IPS DF 4.7 (cell line): ENCODE data around the gene FASTKD2.

Experiments used
- DNase-seq: peaks from one replicate; pipeline ENCODE4 v3.0.0-alpha.2; 2013; ENCODE audit warnings: low spot score; ENCODE audit errors: extremely low read depth

The FASTKD2 gene

GRCh38 chr2:206765242-206766056, at the start of gene FASTKD2, which contains the start of gene MDH1B:
Gene FASTKD2 (plus strand): TSS chr2:206765606. CDS start chr2:206766694, 1,088 bp downstream.
Gene MDH1B (minus strand): TSS chr2:206765328. CDS start chr2:206765271, 57 bp downstream.
- DNase-seq, result peak; percentile 71

DNA sequence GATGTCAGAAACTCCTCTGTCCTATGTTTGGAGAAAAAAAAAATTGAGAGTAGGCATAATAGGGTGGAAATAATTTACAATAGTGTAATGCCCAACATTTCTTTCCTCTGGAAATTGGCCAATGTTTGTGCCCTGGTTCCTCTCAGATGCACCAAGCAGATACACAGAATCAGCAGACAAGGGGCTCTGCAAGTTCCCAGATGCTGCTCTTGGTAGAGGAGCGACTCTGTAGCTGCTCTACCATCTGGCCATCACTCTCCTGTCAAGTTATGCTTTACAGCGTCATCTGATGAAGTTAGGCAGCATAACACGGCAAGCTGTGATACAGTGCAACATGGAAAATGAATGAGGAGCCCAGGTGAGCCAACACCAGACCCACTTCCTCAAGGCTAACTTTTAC, 48.8 kb upstream of the FASTKD2 start:
- no peak for DNase-seq

GRCh38 chr2:206718296-206718695, 47.1 kb upstream of the FASTKD2 start, which contains the start of gene DYTN:
Gene DYTN (minus strand): TSS chr2:206718396. CDS start chr2:206718279, 117 bp downstream.
- DNase-seq, result no peak

GRCh38 chr2:206721256-206721920, 44.0 kb upstream of the FASTKD2 start:
- no peak for DNase-seq

- DNase-seq, result no peak
These were observed 42.1 kb upstream of the FASTKD2 start for GRCh38 chr2:206723288-206723687.

DNA sequence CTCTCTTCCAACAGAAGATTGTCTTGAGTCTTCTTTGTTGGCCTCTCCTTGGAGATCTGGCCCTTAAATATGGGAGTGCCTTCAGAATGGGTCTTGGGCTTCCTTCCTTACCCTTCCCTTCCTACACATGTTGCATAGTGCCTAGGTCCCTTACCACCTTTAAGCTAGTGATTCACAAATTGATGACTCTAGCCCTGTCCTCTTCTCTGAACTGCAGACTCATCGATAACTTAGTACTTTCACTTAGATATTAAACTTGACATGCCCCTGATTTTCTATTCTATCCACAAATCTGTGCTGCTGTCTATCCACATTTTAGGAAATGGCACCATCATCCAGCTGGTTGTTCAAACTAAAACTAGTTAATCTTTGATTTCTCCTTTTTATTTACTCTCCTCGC, 38.1 kb upstream of the FASTKD2 start:
- DNase-seq, result no peak

- DNase-seq, result no peak
These were observed 36.9 kb upstream of the FASTKD2 start for GRCh38 chr2:206728277-206729199.

- no peak for DNase-seq
These were observed 32.1 kb upstream of the FASTKD2 start for GRCh38 chr2:206733341-206733740.

GRCh38 chr2:206736935-206737334, 28.5 kb upstream of the FASTKD2 start:
- no peak for DNase-seq

DNA sequence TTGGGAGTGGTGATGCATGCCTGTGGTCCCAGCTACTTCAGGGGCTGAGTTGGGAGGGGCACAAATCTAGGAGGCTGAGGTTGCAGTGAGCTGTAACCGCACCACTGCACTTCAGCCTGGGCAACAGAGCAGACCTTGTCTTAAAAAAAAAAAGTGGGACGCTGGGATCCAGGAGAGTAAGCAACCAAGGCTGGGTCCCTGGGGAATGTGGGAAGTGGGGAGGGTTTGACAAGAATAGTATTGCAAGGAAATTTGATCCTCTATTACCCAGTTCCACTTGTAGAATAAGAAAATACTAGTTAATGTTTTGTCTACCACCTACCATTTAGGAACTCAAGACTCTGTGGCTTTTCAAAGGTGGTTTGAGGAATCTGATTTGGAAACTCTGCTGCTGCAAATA, 26.1 kb upstream of the FASTKD2 start:
- no peak for DNase-seq

DNA sequence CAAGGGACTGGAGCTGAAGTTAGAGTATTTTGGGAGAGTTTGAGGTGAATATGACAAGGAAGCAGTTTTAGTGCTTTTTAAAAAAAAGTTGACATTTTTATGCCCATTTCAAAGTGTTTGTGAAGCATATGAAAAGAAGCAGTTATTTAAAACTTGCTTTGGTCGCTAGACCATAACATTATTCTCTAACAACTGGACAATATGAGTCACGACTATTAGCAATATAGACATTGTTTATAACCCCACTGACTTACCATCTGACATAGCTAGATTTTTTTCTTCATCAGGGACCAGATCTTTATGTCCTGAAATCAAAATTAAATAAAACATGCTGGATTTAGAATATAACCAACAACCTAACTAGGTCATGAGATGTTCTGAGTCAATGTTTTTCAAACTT, 24.6 kb upstream of the FASTKD2 start:
- no peak for DNase-seq

GRCh38 chr2:206756816-206757215, 8.6 kb upstream of the FASTKD2 start:
- no peak for DNase-seq

- no peak for DNase-seq
These were observed 649 bp upstream of the FASTKD2 start for GRCh38 chr2:206764673-206765241.

- DNase-seq, result no peak
These were observed 888 bp downstream of the FASTKD2 start for GRCh38 chr2:206766057-206766930.

DNA sequence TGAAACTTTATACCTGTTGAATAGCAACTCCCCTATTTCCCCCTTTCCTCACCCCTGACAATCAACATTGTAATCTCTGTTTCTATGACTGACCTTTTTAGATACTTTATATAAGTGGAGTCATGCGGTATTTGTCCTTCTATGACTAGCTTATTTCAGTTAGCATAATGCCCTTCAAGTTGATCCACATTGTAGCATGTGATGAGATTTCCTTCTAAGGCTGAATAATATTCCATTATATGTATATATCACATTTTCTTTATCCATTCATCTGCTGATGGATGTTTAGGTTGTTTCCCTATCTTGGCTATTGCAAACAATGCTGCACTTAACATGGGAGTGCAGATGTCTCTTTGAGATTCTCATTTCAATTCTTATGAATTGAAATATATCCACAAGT, 9.5 kb downstream of the FASTKD2 start:
- DNase-seq, result no peak

DNA sequence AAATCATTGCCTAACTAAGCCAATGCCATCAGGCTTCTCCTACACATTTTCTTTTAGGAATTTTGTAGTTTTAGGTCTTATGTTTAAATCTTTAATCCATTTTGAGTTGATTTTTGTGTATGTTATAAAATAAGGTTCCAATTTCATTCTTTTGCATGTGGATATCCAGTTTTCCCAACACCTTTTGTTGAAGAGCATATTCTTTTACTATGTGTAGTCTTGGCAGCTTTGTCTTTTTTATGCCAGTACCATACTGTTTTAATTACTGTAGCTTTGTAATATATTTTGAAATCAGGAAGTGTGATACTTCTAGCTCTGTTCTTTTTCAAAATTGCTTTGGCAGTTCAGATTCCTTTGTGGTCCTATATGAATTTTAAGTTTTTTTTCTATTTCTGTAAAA, 11.0 kb downstream of the FASTKD2 start:
- DNase-seq, result no peak

DNA sequence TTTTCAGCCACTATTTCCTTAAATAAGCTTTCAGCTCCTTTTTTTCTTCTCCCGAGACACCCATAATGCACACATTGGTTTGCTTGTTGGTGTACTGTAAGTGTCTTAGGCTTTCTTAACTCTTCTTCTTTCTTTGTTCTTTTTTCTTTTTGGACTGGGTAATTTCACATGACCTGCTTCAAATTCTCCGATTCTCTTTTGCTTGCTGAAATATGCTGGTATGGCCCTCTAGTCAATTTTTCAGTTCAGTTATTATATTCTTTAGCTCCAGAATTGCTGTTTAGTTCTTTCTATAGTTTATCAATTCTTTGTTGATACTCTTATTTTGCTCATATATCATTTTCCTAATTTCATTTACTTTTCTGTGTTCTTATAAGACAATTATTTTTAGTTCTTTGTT, 15.3 kb downstream of the FASTKD2 start:
- DNase-seq, result no peak

DNA sequence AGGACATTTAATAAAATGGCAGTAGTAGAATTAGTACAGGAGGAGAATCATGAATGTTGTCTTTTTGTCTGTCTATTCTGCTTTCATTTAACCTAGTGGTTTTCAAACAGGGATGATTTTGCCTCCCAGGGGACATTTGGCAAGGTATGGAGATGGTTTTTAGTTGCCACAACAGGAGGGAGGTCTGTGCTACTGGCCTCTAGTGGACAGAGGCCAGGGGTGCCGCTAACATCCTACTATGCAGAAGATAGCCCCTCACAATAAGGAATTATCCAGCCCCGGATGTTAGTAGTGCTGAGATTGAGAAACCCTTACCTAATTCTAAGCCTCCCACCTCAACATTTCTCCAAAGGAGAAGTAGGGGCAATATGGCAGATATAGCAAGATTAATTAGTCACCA, 18.3 kb downstream of the FASTKD2 start:
- no peak for DNase-seq

DNA sequence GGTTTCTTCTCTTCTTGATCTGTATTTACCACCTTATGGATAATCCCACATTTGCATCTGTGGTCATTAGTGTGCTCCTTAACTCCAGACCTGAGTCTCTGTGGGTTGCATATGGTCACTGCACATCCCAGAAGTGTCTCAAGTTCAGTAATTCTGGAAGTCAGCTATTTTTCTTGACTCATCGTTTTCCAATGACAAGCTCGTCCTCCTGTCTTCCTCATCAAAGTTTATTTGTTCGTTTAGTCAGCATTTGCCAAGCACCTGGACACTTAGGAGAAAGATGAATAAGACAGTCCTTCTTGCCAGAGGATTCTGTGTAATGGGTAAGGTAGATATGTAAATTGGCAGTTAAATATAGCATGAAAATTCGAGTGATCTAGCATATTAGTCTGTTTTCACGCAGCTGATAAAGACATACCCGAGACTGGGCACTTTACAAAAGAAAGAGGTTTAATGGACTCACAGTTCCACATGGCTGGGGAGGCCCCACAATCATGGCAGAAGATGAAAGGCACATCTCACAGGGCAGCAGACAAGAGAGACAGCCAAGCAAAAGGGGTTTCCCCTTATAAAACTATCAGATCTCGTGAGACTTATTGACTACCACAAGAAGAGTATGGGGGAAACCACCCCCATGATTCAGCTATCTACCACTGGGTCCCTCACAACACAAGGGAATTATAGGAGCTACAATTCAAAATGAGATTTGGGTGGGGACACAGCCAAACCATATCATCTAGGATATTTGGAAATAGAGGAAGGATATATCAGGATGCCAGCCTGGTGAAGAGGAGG, 19.4 kb downstream of the FASTKD2 start:
- no peak for DNase-seq
